H1 (cell line): ENCODE measurements around the gene FITM1. TPM values are rescaled to one million over a fixed set of nuclear protein-coding genes. Genes with fewer than 3 reads are reported as not detected.

Experiments used
- CTCF ChIA-PET: fragments of 300-600 bp; sonication (Branson Sonifier 250); formaldehyde crosslinking; loops from one replicate; lab custom pipeline; 2021; ENCODE audit not compliant: partially characterized antibody; lab: Charles Lee
- POLR2A ChIA-PET: fragments of 300-600 bp; sonication (Branson Sonifier 250); formaldehyde crosslinking; loops from one replicate; lab custom pipeline; 2021; ENCODE audit warnings: inconsistent platforms; ENCODE audit not compliant: partially characterized antibody; lab: Charles Lee
- DNase-seq, 2 experiments: peaks; one replicate each; pipeline versions ENCODE4 v3.0.0 to v3.0.0-alpha.2; 2010 to 2022; ENCODE audit warnings: low spot score in 2 of 2, low read depth in 1 of 2, mixed read lengths in 1 of 2
- FAIRE-seq: peaks from 2 replicates; lab custom pipeline; 2011; peaks lifted over from hg19 to GRCh38; lab: Jason Lieb, UNC
- H2AFZ ChIP-seq: 2 replicates; pipeline ENCODE4 v1.8.1; 2012; ENCODE audit warnings: low read length, inconsistent platforms
- H2AK5ac ChIP-seq: 2 replicates; pipeline ENCODE4 v1.6.1; 2013; ENCODE audit warnings: low read depth, low read length
- H2BK120ac ChIP-seq: replicated peaks from 2 replicates; pipeline ENCODE3; 2013; ENCODE audit warnings: low read depth, low read length, inconsistent platforms
- H2BK12ac ChIP-seq: 2 replicates; pipeline ENCODE4 v1.6.1; 2013; ENCODE audit warnings: low read depth, low read length
- H2BK15ac ChIP-seq: 2 replicates; pipeline ENCODE4 v1.6.1; 2013; ENCODE audit warnings: low read length
- H2BK20ac ChIP-seq: 2 replicates; pipeline ENCODE4 v1.6.1; 2013; ENCODE audit warnings: low read length
- H2BK5ac ChIP-seq: 2 replicates; pipeline ENCODE4 v1.6.1; 2013; ENCODE audit warnings: low read depth, low read length
- H3K14ac ChIP-seq: 2 replicates; pipeline ENCODE4 v1.6.1; 2013; ENCODE audit warnings: inconsistent platforms; ENCODE audit not compliant: insufficient read length
- H3K18ac ChIP-seq: 2 replicates; pipeline ENCODE4 v1.6.1; 2013; ENCODE audit warnings: low read length; ENCODE audit errors: extremely low read depth
- H3K23ac ChIP-seq: 2 replicates; pipeline ENCODE4 v1.6.1; 2013; ENCODE audit warnings: inconsistent platforms; ENCODE audit not compliant: insufficient read length
- H3K23me2 ChIP-seq: 2 replicates; pipeline ENCODE4 v1.6.1; 2013; ENCODE audit warnings: low read depth, low read length
- H3K27ac ChIP-seq: 2 replicates; pipeline ENCODE4 v1.6.1; 2011; ENCODE audit warnings: low read depth, low read length, inconsistent platforms
- H3K27me3 ChIP-seq, 4 experiments: replicated peaks in 1 of 4; 1 replicate in 1 of 4; 2 replicates in 3 of 4; pipeline versions ENCODE4 v1.6.1 to v1.8.1; 2011 to 2013; ENCODE audit warnings: low read length in 3 of 4, mild to moderate bottlenecking in 3 of 4, inconsistent platforms in 2 of 4, mixed read lengths in 2 of 4, moderate library complexity in 1 of 4; ENCODE audit not compliant: control insufficient read depth in 3 of 4, insufficient read depth in 3 of 4; ENCODE audit errors: extremely low read depth in 1 of 4
- H3K36me3 ChIP-seq, 4 experiments: 2 replicates each; pipeline versions ENCODE4 v1.6.1 to v1.8.1; 2011 to 2013; ENCODE audit warnings: mild to moderate bottlenecking in 4 of 4, low read length in 3 of 4, moderate library complexity in 2 of 4, control low read depth in 1 of 4, inconsistent platforms in 1 of 4; ENCODE audit not compliant: insufficient read depth in 4 of 4, control insufficient read depth in 2 of 4
- H3K4ac ChIP-seq: replicated peaks from 2 replicates; pipeline ENCODE3; 2013; ENCODE audit warnings: low read length, low read depth, mixed read lengths, inconsistent platforms; ENCODE audit not compliant: insufficient read length
- H3K4me1 ChIP-seq, 4 experiments: replicated peaks in 1 of 4; 1 replicate in 1 of 4; 2 replicates in 3 of 4; pipeline versions ENCODE4 v1.6.1 to v1.8.1; 2011 to 2013; ENCODE audit warnings: low read length in 3 of 4, inconsistent platforms in 2 of 4, mixed read lengths in 1 of 4; ENCODE audit not compliant: insufficient read depth in 4 of 4, control insufficient read depth in 3 of 4
- H3K4me2 ChIP-seq, 2 experiments: 2 replicates each; pipeline versions ENCODE4 v1.6.1 to v1.8.1; 2011 to 2013; ENCODE audit warnings: low read depth in 2 of 2, low read length in 2 of 2, control low read depth in 1 of 2, inconsistent platforms in 1 of 2, mild to moderate bottlenecking in 1 of 2; ENCODE audit not compliant: insufficient read depth in 1 of 2
- H3K4me3 ChIP-seq, 4 experiments: fragments of 200-600, 300-600 bp in 1 of 4; sonication (generic), shearing (Covaris generic), sonication (Bioruptor Twin) in 1 of 4; 2 replicates each; pipeline versions ENCODE4 v1.5.1 to v1.8.1; 2011 to 2016; ENCODE audit warnings: low read length in 4 of 4, low read depth in 3 of 4, control low read depth in 2 of 4, inconsistent platforms in 2 of 4, mild to moderate bottlenecking in 2 of 4, mixed read lengths in 1 of 4, moderate library complexity in 1 of 4; ENCODE audit not compliant: insufficient read depth in 2 of 4; ENCODE audit errors: extremely low read depth in 1 of 4
- H3K56ac ChIP-seq: replicated peaks from 2 replicates; pipeline ENCODE3; 2013; ENCODE audit warnings: low read depth, mild to moderate bottlenecking, mixed read lengths, low read length, inconsistent platforms; ENCODE audit not compliant: insufficient read length
- H3K79me1 ChIP-seq: 2 replicates; pipeline ENCODE4 v1.6.1; 2013; ENCODE audit warnings: low read depth, low read length, control low read depth
- H3K79me2 ChIP-seq, 2 experiments: 2 replicates each; pipeline versions ENCODE4 v1.6.1 to v1.8.1; 2012 to 2013; ENCODE audit warnings: low read length in 2 of 2, mild to moderate bottlenecking in 2 of 2, inconsistent platforms in 1 of 2; ENCODE audit not compliant: insufficient read depth in 2 of 2, control insufficient read depth in 1 of 2
- H3K9ac ChIP-seq, 4 experiments: replicated peaks in 1 of 4; 1 replicate in 1 of 4; 2 replicates in 3 of 4; pipeline versions ENCODE4 v1.6.1 to v1.8.1; 2011 to 2013; ENCODE audit warnings: low read depth in 3 of 4, low read length in 3 of 4, control low read depth in 2 of 4, mild to moderate bottlenecking in 2 of 4, moderate library complexity in 2 of 4, inconsistent platforms in 1 of 4; ENCODE audit errors: extremely low read depth in 1 of 4
- H3K9me3 ChIP-seq, 2 experiments: 2 replicates each; pipeline versions ENCODE4 v1.6.1 to v1.8.1; 2012 to 2013; ENCODE audit warnings: mild to moderate bottlenecking in 2 of 2, moderate library complexity in 2 of 2, control low read depth in 1 of 2, inconsistent platforms in 1 of 2, low read depth in 1 of 2, low read length in 1 of 2, mixed read lengths in 1 of 2; ENCODE audit not compliant: insufficient read depth in 2 of 2
- H4K20me1 ChIP-seq, 2 experiments: replicated peaks in 1 of 2; 2 replicates each; pipeline versions ENCODE3 to v1.8.1; 2011 to 2013; ENCODE audit warnings: inconsistent platforms in 2 of 2, low read length in 2 of 2, mild to moderate bottlenecking in 1 of 2; ENCODE audit not compliant: insufficient read depth in 2 of 2, control insufficient read depth in 1 of 2
- H4K5ac ChIP-seq: 2 replicates; pipeline ENCODE4 v1.6.1; 2013; ENCODE audit warnings: low read length, low read depth, mixed read lengths, inconsistent platforms; ENCODE audit not compliant: insufficient read length
- H4K8ac ChIP-seq: 2 replicates; pipeline ENCODE4 v1.8.0; 2013; ENCODE audit warnings: mild to moderate bottlenecking, moderate library complexity, low read length, inconsistent platforms; ENCODE audit not compliant: insufficient read depth; ENCODE audit errors: extremely low read depth
- H4K91ac ChIP-seq: replicated peaks from 2 replicates; pipeline ENCODE3; 2013; ENCODE audit warnings: low read length, mixed read lengths, inconsistent platforms; ENCODE audit not compliant: insufficient read length
- POLR2A ChIP-seq, 2 experiments: IDR thresholded peaks; 1 replicate in 1 of 2; 2 replicates in 1 of 2; pipeline ENCODE4 v1.6.1; 2011; ENCODE audit warnings: low read depth in 2 of 2, low read length in 2 of 2, mild to moderate bottlenecking in 2 of 2; ENCODE audit errors: control extremely low read depth in 1 of 2
- POLR2AphosphoS5 ChIP-seq: IDR thresholded peaks from 2 replicates; pipeline ENCODE4 v1.6.1; 2011; ENCODE audit warnings: low read depth, low read length
- WGBS, 2 experiments: shearing (Covaris generic) in 1 of 2; methylation state at CpG; one replicate each; pipeline versions ENCODE4 v1.1.6 to v1.1.7; 2013 to 2015; ENCODE audit warnings: low lambda C conversion rate in 2 of 2, mixed read lengths in 2 of 2, inconsistent platforms in 1 of 2, low coverage in 1 of 2, missing lambda C conversion rate in 1 of 2; ENCODE audit not compliant: insufficient replicate concordance in 2 of 2, insufficient coverage in 1 of 2, insufficient read length in 1 of 2; ENCODE audit errors: extremely low coverage in 1 of 2, missing lambda C conversion rate in 1 of 2; 5-methylcytosine and 5-hydroxymethylcytosine counted together
- polyA plus RNA-seq, 7 experiments: library from polyadenylated mRNA; depleted of rRNA in 3 of 7; stranded (reverse) in 5 of 7; unstranded in 2 of 7; fragments of >200 nt in 5 of 7; fragments of 200-250 nt in 2 of 7; gene quantifications; 1 replicate in 5 of 7; 2 replicates in 1 of 7; 4 replicates in 1 of 7; pipeline versions ENCODE4 v1.2.1 to v1.2.3, GENCODE V29; 2011 to 2013; ENCODE audit warnings: missing spikeins in 2 of 7, mixed read lengths in 2 of 7
- total RNA-seq: library from RNA; stranded (reverse); fragmentation: NEBNext Ultra II Directional; extraction: Animal tissue kit (Norgen Biotek cat#: 25700); gene quantifications from 2 replicates; pipeline ENCODE4 v1.2.1, GENCODE V29; 2021

Gene FITM1
- total and polyA plus RNA-seq, 2 of the 8 experiments (the other 6 are each of a cell fraction or from before 2014, with no cell fraction given), result 0.53 to 0.76 TPM

GRCh38 chr14:24176599-24176998 is 46.1 kb downstream of the FITM1 start:
- 93% methylated on average over 5 of the region's 5 CpGs; no CpG with 5 or more reads in 1 of the 2 experiments for WGBS, 2 experiments
- H4K5ac ChIP-seq, result no peak overlapping the region
- ChIA-PET POLR2A (interaction anchor here (1.2 to 10.7 kb wide), 9 partner anchors 11 to 102 kb away, joined by 4 to 158 read pairs (median 5); partner anchors contain the start of genes IPO4, IRF9 and PSME1), CTCF (interaction anchor here (1.0 to 1.1 kb wide), 3 partner anchors 65 to 126 kb away, joined by 3 to 4 read pairs (median 3); no protein-coding TSS in a partner anchor)
- no peak overlapping the region for H2AFZ ChIP-seq
- no peak overlapping the region for H2BK120ac ChIP-seq
- DNase-seq, result no peak
- H3K4me1 ChIP-seq, result peaks cover 0 to 9% (median 7%) of the 10 kb centered on the region in 4 experiments; a peak in 4 of 7 replicates
- H3K23me2 ChIP-seq, result peaks cover 5% of the 10 kb centered on the region; the same call in 1 of the 2 replicates
- H2BK12ac ChIP-seq, result no peak overlapping the region
- no peak overlapping the region for H2BK15ac ChIP-seq
- H4K8ac ChIP-seq, result no peak overlapping the region
- H3K27ac ChIP-seq, result no peak overlapping the region
- no peak overlapping the region for H3K4me3 ChIP-seq
- no peak overlapping the region for H2AK5ac ChIP-seq
- H3K56ac ChIP-seq, result no peak overlapping the region
- no peak overlapping the region for H3K14ac ChIP-seq
- no peak overlapping the region for H3K9ac ChIP-seq
- no peak overlapping the region for H3K23ac ChIP-seq
- H3K36me3 ChIP-seq, result peaks cover 10 to 29% (median 28%) of the 10 kb centered on the region in 4 experiments
- no peak overlapping the region for H2BK20ac ChIP-seq
- TF ChIP-seq POLR2AphosphoS5, result 0 out of 2 replicates have a peak, but pooled peaks have one; percentile 25
- TF ChIP-seq POLR2A (IDR thresholded peaks at IDR 0.05; ENCODE audit: control extremely low read depth in 1 of 2, low read depth in 2 of 2, low read length in 2 of 2), result no peak
- H2BK5ac ChIP-seq, result no peak overlapping the region
- FAIRE-seq, result no peak
- H4K20me1 ChIP-seq, result peaks cover 2 to 15% of the 10 kb centered on the region in 2 experiments
- H3K27me3 ChIP-seq, result no peaks in the 10 kb centered on the region
- H3K79me2 ChIP-seq, result no peaks in the 10 kb centered on the region
- H3K18ac ChIP-seq, result no peak overlapping the region
- H3K4me2 ChIP-seq, result no peak overlapping the region
- H3K9me3 ChIP-seq, result no peaks in the 10 kb centered on the region
- H3K79me1 ChIP-seq, result no peaks in the 10 kb centered on the region
- no peak overlapping the region for H3K4ac ChIP-seq
- no peak overlapping the region for H4K91ac ChIP-seq
